ENCODE data around the gene EPB41. TPM values are rescaled to one million over a fixed set of nuclear protein-coding genes. Genes with fewer than 3 reads are reported as not detected.

EPB41 gene
- total and polyA plus RNA-seq, 2 donors (not counting 3 experiments of a cell fraction or from before 2014, with no cell fraction given) = 22.3 to 45.7 TPM

GRCh38 chr1:29056256-29056655 is 141.9 kb downstream of the EPB41 start:
- no peak overlapping the region for H2AFZ ChIP-seq (ENCODE audit: low read depth, low read length)
- POLR2A ChIA-PET = no interaction called here
- H3K27ac ChIP-seq (ENCODE audit: insufficient read depth, low read depth, low read length) = no peak overlapping the region
- no peaks in the 10 kb centered on the region for H3K4me1 ChIP-seq (ENCODE audit: control insufficient read depth, extremely low read depth, insufficient read depth, low read length)
- H3K9me1 ChIP-seq (replicated peaks; ENCODE audit: control insufficient read depth, extremely low read depth, insufficient read depth, low read length) = no peaks in the 10 kb centered on the region
- no peak overlapping the region for H3K4me2 ChIP-seq (ENCODE audit: insufficient read depth, low read length)
- no peak overlapping the region for H3K9ac ChIP-seq (replicated peaks; ENCODE audit: extremely low read depth, insufficient read depth, low read length)
- FAIRE-seq = no peak
- intact Hi-C loops (cut with micrococcal nuclease) (no loop called here), dilution Hi-C loops (cut with MboI; ENCODE audit: extremely low pct_ligation_motif_present, low sequenced_read_pairs) (no loop called here)
- no peak for DNase-seq (ENCODE audit: low read depth, low spot score)
- no peaks in the 10 kb centered on the region for H3K27me3 ChIP-seq (ENCODE audit: control insufficient read depth in 2 of 2, insufficient read depth in 2 of 2, low read length in 2 of 2)
- no peaks in the 10 kb centered on the region for H4K20me1 ChIP-seq (replicated peaks; ENCODE audit: control insufficient read depth, extremely low read depth, insufficient read depth, low read length)
- TF ChIP-seq JUN (IDR thresholded peaks at IDR 0.05; ENCODE audit: borderline replicate concordance, insufficient read depth, insufficient read length, low read depth) = no peak
- no peak for TF ChIP-seq FOS (IDR thresholded peaks at IDR 0.05; ENCODE audit: borderline replicate concordance, insufficient read depth, low read length)
- TF ChIP-seq GATA2 (IDR thresholded peaks at IDR 0.05; ENCODE audit: insufficient read depth, insufficient read length, low read depth, low read length) = no peak
- no peak for TF ChIP-seq CTCF (IDR thresholded peaks at IDR 0.05; ENCODE audit: extremely low read depth in 1 of 2, insufficient read depth in 1 of 2, low read depth in 1 of 2, low read length in 2 of 2)
- peaks cover 0 to 3% of the 10 kb centered on the region in 2 experiments for H3K36me3 ChIP-seq (ENCODE audit: control insufficient read depth in 2 of 2, extremely low read depth in 1 of 2, insufficient read depth in 2 of 2, low read length in 2 of 2)
- no TSS peak for BruUV-seq (replicated peaks)
- no peaks in the 10 kb centered on the region for H3K79me2 ChIP-seq (ENCODE audit: control insufficient read depth, insufficient read depth, low read length)
- H3K9me3 ChIP-seq (replicated peaks; ENCODE audit: control insufficient read depth, insufficient read depth, low read length) = no peaks in the 10 kb centered on the region
- CTCF ChIA-PET = interaction anchor here (0.9 to 1.6 kb wide), 2 partner anchors 14 to 179 kb away, joined by 3 read pairs; no protein-coding TSS in a partner anchor
- no peak overlapping the region for H3K4me3 ChIP-seq (replicated peaks in 1 of 3; ENCODE audit: insufficient read depth in 1 of 3, low read depth in 1 of 3, low read length in 3 of 3)

- no peak overlapping the region for H3K4me3 ChIP-seq (replicated peaks in 1 of 3; ENCODE audit: insufficient read depth in 1 of 3, low read depth in 1 of 3, low read length in 3 of 3)
- dilution Hi-C loops (cut with MboI; ENCODE audit: extremely low pct_ligation_motif_present, low sequenced_read_pairs) (no loop called here), intact Hi-C loops (cut with micrococcal nuclease) (no loop called here)
- H4K20me1 ChIP-seq (replicated peaks; ENCODE audit: control insufficient read depth, extremely low read depth, insufficient read depth, low read length) = no peaks in the 10 kb centered on the region
- no peak for DNase-seq (ENCODE audit: low read depth, low spot score)
- no peaks in the 10 kb centered on the region for H3K79me2 ChIP-seq (ENCODE audit: control insufficient read depth, insufficient read depth, low read length)
- no peaks in the 10 kb centered on the region for H3K9me3 ChIP-seq (replicated peaks; ENCODE audit: control insufficient read depth, insufficient read depth, low read length)
- no peaks in the 10 kb centered on the region for H3K27me3 ChIP-seq (ENCODE audit: control insufficient read depth in 2 of 2, insufficient read depth in 2 of 2, low read length in 2 of 2)
- POLR2A ChIA-PET = no interaction called here
- FAIRE-seq = no peak
- H3K9ac ChIP-seq (replicated peaks; ENCODE audit: extremely low read depth, insufficient read depth, low read length) = no peak overlapping the region
- H2AFZ ChIP-seq (ENCODE audit: low read depth, low read length) = no peak overlapping the region
- H3K4me2 ChIP-seq (ENCODE audit: insufficient read depth, low read length) = no peak overlapping the region
- H3K9me1 ChIP-seq (replicated peaks; ENCODE audit: control insufficient read depth, extremely low read depth, insufficient read depth, low read length) = no peaks in the 10 kb centered on the region
- no peak overlapping the region for H3K27ac ChIP-seq (ENCODE audit: insufficient read depth, low read depth, low read length)
- peaks cover 0 to 3% of the 10 kb centered on the region in 2 experiments for H3K36me3 ChIP-seq (ENCODE audit: control insufficient read depth in 2 of 2, extremely low read depth in 1 of 2, insufficient read depth in 2 of 2, low read length in 2 of 2)
- no TSS peak for BruUV-seq (replicated peaks)
- CTCF ChIA-PET = interaction anchor here (1.0 kb wide), 1 partner anchor 8 kb away, joined by 3 read pairs; no protein-coding TSS in a partner anchor
- no peaks in the 10 kb centered on the region for H3K4me1 ChIP-seq (ENCODE audit: control insufficient read depth, extremely low read depth, insufficient read depth, low read length)
- TF ChIP-seq JUN (IDR thresholded peaks at IDR 0.05; ENCODE audit: borderline replicate concordance, insufficient read depth, insufficient read length, low read depth) (no peak), MYC (IDR thresholded peaks at IDR 0.05; ENCODE audit: low read depth, low read length) (no peak)
These were observed 143.3 kb downstream of the EPB41 start for GRCh38 chr1:29057700-29058099.

Data from endothelial cell of umbilical vein (primary cell).